Activated T-cell treated with anti-CD3 and anti-CD28 coated beads for 24 hours (primary cell): Measurements from ENCODE around the gene DPP7.
"Not testable (repeated sequence)": the region's sequence is repeated elsewhere in the genome, so short reads cannot be mapped to it uniquely, and the experiment has no call there.

Experiments
- DNase-seq: peaks from one replicate; pipeline ENCODE4 v3.0.0-alpha.2; 2020; ENCODE audit warnings: low read depth

Gene DPP7

DNA sequence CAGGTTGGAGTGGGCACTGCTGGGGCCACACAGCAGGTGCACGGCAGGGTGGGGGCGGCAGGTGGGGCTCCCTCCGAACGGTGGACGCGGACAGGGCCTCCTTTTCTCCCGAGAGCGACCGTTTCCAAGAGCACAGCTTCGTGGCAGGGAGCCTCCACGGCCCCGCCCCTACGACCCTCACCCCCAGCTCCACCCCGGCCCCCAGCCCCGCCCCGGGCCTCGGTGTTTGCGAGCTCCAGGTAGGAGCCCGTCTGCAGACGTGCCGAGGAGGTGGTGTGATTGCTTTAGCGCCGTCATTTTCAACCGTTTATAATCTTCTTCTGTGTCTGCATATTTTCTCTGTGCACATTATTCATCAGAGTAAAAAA is 33.2 kb upstream of the DPP7 start:
- DNase-seq: no peak

DNA sequence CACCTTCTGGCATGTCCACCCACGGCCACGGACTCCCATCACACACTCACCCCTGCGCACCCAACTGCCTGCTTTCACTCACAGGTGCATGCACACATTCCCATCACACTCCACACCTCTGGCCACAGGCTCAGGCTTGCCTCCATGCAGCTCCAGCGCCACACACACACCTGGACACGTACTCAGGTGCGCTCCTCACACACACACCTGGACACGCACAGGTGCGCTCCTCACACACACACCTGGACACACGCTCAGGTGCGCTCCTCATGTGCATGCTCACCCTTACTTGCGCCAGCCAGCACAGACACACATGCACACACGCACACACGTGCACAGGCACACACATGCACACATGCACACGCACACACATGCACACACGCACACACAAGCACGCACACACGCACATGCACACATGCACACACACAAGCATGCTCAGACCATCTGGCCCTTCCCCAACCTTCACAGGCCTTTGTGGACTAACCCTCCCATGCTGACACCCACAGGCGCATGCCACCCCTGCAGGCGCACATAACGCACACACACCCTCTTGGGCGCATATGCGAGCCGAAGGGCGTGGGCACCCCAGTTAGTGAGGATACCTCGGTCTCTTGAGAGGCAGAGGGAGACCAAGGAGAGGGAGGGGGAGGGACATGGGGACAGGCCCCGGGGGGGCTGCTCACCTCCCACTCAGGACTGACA is 32.7 kb upstream of the DPP7 start:
- no peak for DNase-seq

DNA sequence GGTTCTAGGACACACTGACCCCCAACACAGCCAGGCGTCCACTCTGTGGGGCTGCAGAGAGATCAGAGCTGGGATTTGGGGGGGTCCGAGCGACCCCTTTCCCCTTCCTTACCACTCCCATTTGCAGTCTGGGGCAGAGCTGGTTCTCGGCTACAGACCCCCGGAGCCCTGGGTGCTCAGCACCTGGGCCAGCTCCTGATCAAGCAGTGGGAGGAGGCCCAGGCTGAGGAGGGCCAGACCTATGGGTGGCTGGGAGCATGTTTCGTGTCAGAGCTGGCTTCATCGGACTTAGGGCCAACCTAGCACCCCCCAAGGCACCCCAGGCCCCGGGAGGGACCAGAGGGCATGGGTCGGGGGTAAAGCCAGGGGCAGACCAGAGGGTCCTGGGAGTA is 32.0 kb upstream of the DPP7 start:
- no peak for DNase-seq

DNA sequence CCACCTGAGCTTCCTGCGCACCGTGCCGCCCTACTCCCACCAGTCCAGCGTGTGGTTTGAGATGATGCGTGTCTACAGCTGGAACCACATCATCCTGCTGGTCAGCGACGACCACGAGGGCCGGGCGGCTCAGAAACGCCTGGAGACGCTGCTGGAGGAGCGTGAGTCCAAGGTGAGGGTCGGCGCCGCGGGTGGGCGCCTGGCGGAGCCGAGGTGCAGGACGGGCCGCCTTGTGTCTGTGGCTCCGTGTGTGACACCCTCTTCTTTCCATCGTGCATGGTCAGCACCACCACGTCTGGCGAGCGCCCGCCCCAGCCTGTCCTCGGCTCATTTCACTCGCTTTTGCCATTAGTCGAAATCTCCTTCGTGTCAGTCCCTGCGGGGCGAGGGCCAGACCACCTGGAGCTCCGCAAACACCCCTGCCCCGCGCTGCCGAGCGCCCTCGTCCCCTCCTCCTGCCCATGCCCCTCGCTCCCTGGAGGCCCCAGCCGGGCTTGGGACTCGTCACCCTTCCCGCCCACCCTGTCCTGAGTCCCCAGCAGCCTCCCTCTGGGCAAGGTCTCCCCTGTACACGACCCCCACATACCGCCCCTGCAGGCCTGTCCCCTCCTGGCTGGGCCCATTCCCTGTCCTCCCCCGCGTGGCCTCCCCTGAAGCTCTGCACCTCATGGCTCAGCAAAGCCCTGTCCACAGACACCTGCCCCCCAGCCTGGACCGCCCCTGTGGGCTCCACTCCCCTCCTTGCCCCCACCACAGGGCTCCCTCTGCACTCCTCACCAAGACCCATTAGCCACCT is 31.4 kb upstream of the DPP7 start:
- no peak for DNase-seq

DNA sequence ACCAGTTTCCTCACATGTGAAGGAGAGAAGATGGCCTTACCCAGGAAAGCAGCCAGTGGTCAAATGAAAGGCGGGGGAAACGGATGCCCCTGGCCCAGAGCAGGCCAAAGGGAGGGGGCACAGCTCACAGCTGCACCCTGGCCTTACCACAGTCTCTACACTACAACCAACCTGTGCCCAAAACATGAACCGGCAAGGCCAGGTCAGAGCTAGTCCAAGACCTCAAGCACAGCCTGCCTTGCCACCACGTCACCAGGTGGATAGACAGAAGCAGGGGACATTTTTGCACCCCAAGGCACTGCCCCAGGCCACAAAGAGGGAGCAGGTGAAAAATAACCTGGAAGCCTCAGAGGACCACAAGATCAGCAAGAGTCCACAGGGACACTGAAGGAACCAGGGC is 28.9 kb upstream of the DPP7 start:
- no peak for DNase-seq

DNA sequence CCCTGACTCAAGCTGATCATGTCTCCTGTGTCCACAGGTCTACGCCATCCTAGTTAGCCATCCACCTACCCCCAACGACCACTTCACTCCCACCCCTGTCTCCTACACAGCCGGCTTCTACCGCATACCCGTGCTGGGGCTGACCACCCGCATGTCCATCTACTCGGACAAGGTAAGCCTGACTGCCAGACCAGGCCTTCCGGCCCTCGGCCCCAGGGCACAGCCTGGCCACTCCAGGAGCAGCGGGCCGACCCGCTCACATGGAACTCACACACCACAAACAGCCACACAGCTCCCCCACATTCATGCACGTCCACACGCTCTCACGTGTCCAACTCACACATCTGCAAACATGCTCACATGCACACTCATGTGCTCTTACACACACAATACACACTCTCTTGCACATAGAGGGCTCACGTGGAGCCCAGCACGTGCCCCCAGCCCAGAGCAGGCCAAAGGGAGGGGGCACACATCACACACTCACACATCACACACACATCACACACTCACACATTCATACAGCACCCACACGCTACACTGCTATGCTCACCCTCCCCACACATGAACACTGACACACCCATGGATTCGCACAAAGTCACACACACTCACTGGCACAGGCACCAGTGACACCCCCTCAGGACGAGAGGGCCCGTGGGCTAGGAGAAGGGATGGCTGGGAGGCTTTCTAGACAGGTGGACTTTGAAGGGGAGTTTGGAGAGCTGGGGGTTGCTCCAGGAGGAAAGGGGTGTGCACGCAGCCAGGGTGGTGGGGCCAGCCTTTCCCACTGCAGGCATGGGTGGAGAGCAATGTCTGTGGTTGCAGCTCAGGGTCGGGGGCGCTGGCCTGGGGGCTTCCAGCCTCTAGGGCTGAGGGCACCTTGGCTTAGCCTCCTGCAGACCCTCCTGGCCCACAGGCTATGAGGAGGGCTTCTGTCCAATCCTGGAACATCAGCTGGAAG is 27.7 kb upstream of the DPP7 start:
- no peak for DNase-seq

DNA sequence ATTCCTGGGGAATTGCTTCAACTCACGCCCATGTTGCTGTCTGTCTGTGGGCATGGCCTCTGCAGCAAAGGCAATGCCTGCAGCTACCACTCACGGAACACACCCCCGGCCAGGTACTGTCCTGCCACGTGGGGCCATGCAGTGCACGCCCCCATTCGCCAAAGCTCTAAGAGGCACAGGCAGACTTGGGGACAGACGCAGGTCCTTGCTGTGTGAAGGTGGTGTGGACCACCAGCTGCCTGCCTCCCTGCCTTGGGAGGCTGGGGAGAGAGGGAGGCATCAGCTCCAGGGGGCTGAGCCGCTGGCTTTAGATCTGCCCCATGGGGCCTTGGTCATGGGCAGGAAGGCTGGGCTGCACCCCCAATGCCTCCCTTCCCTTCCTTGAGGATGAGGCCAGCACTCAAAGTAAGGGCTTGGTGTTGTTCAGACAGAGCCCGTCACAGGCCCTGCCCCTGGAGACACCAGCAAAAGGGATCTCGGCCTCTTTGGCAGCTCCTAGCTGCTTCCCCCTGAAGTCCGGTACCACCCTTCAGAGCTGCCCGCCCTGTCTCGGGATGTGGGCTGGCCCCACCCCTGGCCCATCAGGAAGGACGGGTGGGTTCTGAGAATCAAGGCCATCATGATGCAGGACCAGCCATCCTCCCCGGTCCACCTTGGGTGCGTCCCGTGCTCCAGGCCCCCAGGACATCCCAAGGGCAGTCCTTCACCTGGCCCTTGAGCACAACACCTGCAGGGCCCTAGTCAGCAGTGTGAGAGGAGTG is 26.7 kb upstream of the DPP7 start:
- no peak for DNase-seq

DNA sequence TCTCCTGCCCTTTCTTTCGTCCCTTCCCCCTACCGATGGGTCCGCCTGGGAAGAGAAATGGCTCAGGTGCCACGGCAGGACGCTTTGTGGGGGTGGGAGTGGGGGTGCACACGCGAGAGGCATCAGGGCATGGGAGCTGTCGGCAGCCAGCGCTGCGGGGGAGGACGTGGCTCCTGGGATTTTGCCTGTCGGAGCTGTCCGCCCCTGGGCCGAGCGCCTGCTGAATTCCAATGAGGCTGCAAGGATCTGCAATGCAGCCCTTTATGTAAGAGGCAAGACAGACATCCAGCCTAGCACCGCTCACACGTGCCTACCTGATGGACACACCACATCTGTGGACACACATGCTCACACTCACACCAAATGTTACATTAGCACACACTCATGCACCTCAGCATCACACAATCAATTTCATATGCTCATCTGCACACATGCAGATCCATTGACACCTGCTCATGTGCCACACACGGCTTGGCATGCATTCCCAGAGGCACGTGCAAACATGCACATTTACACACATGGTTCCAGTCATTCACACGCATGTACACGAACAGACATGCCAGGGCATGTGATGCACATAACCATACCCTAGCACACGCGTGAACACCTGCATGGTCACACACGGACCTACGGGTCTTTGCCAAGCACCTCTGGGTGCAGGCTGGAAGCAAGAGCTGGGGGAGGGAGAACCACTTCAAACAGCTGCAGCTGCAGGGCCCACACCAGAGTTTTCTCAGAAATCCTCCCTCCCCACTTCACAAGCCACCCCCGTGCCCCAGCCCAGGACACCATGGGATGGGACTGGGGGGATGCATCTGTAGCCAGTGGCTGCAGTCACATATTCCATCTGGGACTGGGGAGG is 25.8 kb upstream of the DPP7 start:
- DNase-seq: no peak

DNA sequence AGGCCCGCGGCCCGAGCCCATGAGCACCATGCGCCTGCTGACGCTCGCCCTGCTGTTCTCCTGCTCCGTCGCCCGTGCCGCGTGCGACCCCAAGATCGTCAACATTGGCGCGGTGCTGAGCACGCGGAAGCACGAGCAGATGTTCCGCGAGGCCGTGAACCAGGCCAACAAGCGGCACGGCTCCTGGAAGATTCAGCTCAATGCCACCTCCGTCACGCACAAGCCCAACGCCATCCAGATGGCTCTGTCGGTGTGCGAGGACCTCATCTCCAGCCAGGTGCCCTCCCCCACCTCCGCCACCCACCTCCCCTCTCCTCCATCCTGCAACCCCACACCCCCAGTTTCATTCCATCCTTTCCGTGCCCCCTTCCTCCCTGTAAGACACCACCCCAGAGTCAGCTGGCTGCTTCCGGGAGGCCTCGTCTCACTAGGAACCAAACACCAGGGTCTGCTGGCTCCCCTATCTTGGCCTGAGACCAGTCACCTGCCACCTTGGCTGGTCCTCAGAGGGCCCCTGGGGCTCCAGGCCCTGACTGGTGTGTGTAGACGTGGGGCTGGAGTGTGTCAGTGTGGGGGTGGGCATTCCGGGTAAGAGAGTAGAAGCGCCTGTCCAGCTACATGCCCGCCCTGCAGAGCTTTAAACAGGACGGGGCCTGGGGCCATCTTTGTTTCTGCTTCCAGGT is 25.1 kb upstream of the DPP7 start:
- DNase-seq: no peak

DNA sequence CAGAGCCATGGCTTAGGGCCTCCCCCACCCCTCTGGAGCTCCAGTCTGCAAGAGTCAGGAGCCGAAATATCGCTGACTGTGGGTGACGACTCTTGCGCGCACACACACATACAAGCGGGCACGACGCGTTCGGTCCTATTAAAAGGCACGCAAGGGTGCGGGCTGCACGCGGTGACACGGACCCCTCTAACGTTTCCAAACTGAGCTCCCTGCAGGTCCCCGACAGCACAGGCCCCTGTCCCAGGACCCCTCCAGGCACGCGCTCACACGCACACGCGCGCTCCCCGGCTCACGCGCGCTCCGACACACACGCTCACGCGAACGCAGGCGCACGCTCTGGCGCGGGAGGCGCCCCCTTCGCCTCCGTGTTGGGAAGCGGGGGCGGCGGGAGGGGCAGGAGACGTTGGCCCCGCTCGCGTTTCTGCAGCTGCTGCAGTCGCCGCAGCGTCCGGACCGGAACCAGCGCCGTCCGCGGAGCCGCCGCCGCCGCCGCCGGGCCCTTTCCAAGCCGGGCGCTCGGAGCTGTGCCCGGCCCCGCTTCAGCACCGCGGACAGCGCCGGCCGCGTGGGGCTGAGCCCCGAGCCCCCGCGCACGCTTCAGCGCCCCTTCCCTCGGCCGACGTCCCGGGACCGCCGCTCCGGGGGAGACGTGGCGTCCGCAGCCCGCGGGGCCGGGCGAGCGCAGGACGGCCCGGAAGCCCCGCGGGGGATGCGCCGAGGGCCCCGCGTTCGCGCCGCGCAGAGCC is 24.4 kb upstream of the DPP7 start, which contains the start of gene GRIN1:
Gene GRIN1 (plus strand): TSS at position 433 of the 746 bp plus-strand sequence. CDS start 333 bp downstream, outside the sequence.
- DNase-seq: no peak

DNA sequence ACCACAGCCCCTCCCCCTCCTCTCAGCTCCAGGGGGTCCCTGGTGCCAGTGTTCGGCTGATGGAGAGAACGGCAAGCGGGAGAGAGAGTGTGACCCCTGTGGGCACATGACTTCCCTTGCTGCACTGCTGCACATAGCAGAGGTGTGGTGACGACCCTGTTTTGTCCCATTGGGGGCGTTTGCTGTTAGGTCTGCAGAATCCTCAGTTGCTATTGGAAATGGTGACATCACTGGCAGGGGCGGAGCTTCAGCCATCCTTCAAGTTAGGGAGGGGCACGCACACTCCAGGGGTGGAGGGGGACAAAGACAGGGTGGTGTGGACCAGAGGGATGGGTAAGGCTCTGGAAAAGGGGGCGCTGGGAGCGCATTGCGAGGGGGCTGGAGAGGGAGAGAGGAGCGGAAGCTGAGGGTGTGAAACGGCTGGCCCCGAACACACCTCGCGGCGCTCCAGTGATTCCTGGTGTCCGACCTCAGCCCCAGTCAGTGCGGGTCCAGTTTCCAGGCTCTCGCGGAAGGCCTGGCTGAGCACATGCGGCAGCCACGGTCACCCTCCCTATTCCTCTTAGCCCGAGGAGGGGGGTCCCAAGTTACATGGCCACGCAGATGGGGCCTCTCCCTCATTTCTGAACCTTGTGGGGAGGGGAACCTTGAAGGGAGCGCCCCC is 23.7 kb upstream of the DPP7 start:
- DNase-seq: no peak

DNA sequence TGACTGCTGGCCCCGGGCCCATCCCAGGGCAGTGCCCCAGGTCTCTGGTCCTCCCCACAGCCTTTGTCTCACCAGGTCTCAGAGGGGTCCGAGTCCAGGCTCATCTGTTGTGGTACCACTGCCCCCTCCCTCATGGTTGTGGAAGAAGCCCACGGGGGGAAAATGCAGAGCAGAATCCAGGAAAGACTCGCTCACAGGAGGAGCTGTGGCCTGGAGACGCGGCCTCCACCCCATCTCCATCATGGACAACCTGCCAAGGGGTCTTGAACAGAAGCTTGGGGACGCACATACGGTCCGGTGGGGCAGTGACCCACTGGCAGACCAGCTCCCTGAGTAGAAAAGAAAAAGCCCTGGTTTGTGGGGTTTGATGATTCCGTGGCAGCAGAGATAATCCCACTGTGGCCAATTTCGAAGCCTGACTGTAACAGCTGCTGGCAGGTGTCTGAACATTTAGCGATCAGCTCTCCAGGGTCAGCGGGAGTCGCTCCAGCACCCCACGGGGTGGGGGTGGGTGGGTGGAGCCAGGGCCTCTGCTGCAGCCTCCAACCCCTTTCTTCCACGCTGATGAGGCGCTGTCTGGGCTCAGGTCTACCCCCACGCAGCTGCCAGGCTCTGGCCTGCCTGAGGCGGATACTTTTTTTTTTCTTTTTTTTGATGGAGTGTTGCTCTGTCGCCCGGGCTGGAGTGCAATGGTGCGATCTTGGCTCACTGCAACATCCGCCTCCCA is 22.5 kb upstream of the DPP7 start:
- no peak for DNase-seq

DNA sequence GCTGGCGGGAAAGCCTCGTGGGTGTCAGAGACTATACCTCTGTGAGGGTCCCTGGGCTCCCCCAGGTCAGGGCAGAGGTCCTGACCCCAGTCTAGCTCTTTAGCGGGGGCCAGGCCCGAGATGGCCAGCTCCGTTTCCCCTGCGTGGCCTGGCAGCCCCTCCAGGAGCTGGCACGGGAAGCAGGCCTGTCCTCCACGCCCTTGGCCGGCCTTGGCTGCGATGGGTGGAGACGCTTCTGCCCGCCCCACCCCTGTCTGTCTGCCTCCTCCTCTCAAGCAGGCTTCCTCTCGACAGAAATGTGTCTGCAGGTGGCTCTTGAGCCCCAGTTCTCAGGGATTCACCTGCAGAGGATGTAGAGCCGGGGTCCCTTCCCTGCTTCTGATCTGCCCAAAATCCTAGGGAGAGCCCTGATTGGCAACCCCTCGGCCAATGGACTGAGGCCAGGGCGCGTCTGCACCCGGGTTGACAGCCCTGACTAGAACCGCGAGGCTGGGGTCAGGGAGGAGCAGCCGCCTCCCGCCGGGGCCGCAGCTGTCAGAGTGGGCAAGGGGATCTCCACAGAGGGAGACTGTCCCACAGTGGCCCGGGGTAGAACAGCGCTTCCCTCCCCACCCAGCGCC is 21.8 kb upstream of the DPP7 start:
- no peak for DNase-seq

DNA sequence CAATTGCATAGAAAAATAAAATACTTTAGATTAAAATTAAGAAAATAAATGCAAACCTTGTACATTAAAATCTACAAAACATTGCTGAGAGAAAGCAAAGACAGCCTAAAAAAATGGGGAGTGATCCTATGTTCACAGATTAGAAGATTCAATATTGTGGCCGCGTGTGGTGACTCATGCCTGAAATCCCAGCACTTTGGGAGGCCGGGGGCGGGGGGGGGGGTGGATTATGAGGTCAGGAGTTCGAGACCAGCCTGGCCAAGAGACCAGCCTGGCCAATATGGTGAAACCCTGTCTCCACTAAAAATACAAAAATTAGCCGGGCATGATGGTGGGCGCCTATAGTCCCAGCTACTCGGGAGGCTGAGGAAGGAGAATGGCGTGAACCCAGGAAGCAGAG is 20.6 kb upstream of the DPP7 start:
- DNase-seq: not testable (repeated sequence)

DNA sequence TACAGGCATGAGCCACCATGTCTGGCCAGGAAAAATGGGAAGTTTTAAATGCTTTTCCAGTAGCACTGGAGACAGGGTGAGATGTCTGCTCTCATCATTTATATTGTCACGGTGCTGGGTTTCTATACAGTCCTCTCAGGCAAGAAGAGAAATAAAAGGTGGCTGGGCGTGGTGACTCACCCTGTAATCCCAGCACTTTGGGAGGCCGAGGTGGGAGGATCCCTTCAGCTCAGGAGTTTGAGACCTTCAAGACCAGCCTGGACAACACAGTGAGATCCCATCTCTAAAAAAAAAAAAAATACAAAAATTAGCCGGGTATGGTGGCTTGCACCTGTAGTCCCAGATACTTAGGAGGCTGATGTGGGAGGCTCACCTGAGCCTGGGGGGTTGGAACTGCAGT is 19.7 kb upstream of the DPP7 start:
- DNase-seq: no peak

DNA sequence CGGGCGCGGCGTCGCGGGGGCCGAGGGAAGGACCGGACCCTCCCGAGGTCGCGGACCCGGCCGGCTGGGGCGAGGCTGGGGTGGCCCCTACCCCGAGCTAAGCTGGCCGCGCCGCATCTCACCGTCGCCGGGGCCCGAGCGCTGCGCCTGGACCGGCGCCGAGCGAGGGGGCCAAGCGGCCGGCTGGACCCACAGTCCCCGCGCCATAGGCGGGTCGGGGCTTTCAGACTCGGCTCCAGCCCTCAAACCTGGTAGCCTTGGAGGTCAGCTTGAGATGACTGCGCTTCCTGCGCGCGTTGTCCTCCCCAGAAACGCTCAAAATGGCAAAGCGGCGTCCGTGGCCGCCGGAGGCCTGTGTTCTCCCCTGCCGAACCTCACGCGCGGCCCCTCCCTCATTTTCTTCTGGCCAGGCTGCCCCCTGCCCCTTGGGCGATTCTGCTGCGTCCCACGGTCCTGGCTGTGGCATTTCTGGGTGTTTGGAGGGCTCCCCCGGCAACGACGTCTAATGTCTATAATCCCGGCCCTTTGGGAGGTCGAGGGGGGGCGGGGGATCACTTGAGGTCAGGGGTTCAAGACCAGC is 15.7 kb upstream of the DPP7 start:
- DNase-seq: no peak

DNA sequence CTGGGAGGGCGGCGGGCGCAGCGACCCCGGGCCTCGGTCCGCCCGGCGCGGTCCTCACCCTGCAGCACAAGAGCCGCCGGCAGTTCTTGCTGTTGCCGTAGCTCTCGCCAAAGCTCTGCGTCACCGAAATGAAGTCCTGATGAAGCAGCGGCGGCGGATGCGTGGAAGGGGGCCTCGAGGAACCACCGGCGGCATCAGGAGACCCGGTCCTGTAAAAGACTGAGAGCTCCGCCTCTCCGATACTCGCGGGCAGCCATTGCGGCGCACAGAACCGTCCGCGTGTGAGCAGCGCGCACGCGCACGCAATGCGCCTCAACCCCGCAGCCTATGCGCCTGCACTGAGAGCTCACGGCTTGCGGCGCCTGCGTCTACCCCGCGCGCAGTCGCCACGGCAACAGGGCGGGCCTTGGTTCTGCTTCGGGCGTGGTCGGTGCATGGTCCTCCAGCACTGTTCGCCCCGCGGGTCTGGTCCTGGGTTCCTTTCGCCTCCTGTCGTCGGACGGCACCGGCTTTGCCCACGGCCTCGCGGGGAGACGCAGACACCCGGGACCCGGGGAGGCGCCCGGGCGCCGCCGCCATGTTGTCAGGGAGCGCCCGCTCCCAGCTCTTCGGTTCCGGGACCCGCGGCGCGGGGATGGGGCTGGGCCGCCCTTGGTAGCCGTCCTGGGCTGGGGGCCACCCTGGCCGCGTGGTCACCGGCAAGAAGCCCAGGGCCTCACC is 15.1 kb upstream of the DPP7 start:
- DNase-seq: peak; percentile 87
